Stimulated activated naive B cell treated with anti-CD40 and anti-IgM and Interleukin-4, amounts not matched to agents 10 μg/mL and 1 μg/mL and 100 μg/mL, for 72 hours (primary cell): ENCODE results near the gene FOXP1.

Experiments
- ATAC-seq, 2 donors: fragments of 150-1000 bp; cut with Tn5 transposase; replicated peaks; 2 replicates each; pipeline ENCODE4 v1.10.0; 2021; ENCODE audit warnings: moderate library complexity in 1 of 2
- DNase-seq: peaks from one replicate; pipeline ENCODE4 v3.0.0; 2021
- H3K27ac Mint-ChIP-seq: one replicate; pipeline ENCODE4 v1.8.0; 2022; ENCODE audit warnings: mild to moderate bottlenecking, mixed read lengths
- H3K27me3 Mint-ChIP-seq, 2 donors: one replicate each; pipeline ENCODE4 v1.8.0; 2022; ENCODE audit warnings: mixed read lengths in 2 of 2
- H3K36me3 Mint-ChIP-seq, 2 donors: one replicate each; pipeline ENCODE4 v1.8.0; 2022; ENCODE audit warnings: mixed read lengths in 2 of 2, mild to moderate bottlenecking in 1 of 2
- H3K4me1 Mint-ChIP-seq, 2 donors: one replicate each; pipeline ENCODE4 v1.8.0; 2022; ENCODE audit warnings: mixed read lengths in 2 of 2, mild to moderate bottlenecking in 1 of 2
- H3K4me3 Mint-ChIP-seq, 2 donors: one replicate each; pipeline ENCODE4 v1.8.0; 2022; ENCODE audit warnings: mild to moderate bottlenecking in 2 of 2, mixed read lengths in 2 of 2, moderate library complexity in 1 of 2
- H3K9me3 Mint-ChIP-seq, 2 donors: one replicate each; pipeline ENCODE4 v1.8.0; 2022; ENCODE audit warnings: mixed read lengths in 2 of 2, mild to moderate bottlenecking in 1 of 2

The FOXP1 gene

DNA sequence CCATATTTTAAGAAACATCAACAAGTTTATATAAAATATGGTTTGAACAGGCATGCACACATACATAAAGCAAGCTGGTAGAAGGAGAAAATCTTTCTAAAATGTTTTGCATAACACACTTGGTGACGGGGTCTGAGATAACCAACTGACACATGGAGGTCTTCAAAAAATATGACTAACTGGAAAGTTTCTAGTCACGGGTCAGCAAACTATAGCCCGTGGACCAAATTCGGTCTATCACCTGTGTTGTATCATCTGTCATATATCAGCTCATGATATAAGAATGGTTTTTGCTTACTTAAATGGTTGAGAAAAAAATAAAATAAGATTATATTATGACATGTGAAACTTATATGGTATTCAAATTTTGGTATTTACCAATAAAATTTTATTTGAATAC, 465.1 kb downstream of the FOXP1 start:
- Mint-ChIP-seq H3K4me3 (no peak overlapping the region), H3K27me3 (no peaks in the 10 kb centered on the region), H3K27ac (peak overlapping the region; percentile 72), H3K4me1 (peaks cover 65 to 97% of the 10 kb centered on the region in 2 donors), H3K36me3 (peaks cover 33 to 56% of the 10 kb centered on the region in 2 donors), H3K9me3 (no peaks in the 10 kb centered on the region)
- no peak for DNase-seq
- ATAC-seq, result peak; percentile 73 to 74

DNA sequence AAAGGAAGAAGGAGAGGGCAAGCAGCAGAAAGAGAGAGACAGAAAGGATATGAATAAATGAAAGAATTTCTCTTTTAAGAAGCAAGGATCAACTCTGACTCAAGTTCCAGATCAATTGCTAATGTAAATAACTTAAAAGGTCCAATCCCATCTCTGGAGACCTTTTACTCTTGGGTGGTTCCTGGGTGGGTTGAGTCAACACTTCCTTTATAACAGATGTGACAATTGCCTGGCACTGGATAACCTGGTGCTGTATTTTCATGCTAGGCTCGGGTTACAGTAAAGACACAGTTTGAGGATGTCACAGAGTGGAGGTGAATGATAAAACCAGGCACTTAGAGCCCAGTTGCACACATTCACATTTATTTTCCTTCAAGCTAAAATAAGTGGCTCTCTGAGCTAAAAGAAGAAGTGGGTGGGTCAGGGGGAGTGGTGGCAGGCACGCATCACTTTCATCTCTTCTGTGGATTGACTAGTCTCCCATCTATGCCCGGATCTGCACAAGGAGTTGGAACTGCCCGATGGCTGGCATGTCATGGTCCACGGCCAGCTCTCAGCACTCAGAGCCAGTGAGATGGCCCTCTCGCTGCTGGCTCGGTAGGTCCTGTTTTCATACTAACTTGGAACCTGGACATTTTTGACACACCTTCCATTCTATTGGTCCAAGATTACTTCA, 465.8 kb downstream of the FOXP1 start:
- Mint-ChIP-seq H3K4me3 (peak overlapping the region; percentile 56 to 68), H3K36me3 (peaks cover 34 to 56% of the 10 kb centered on the region in 2 donors), H3K4me1 (peaks cover 64 to 97% of the 10 kb centered on the region in 2 donors), H3K9me3 (no peaks in the 10 kb centered on the region), H3K27ac (peak overlapping the region; percentile 72), H3K27me3 (no peaks in the 10 kb centered on the region)
- DNase-seq (no peak), ATAC-seq (peak; percentile 79 to 83)

DNA sequence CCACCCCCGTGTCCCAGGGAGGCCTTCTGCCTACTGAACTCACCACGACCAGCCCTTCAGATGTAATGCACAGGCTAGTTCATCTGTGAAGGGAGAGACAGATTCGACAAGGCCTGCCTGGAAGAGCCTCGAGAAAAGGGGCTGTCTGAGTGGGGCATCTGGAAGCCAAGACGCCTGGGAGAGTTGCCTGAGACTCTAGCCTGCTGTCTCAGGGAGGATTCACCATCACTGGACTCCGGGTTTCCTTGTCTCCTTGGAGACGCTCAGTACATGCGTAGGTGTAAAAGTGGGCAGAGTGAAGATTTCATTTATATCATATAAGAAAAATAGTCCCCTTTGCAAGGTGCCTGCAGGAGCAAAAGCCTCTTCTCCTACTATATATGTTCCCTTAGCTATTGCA, 468.9 kb downstream of the FOXP1 start:
- H3K4me3 Mint-ChIP-seq, result no peak overlapping the region
- H3K4me1 Mint-ChIP-seq, result peaks cover 53 to 87% of the 10 kb centered on the region in 2 donors
- no peak for DNase-seq
- peak overlapping the region; percentile 15 for H3K27ac Mint-ChIP-seq
- H3K27me3 Mint-ChIP-seq, result no peaks in the 10 kb centered on the region
- H3K36me3 Mint-ChIP-seq, result peaks cover 47 to 60% of the 10 kb centered on the region in 2 donors
- H3K9me3 Mint-ChIP-seq, result no peaks in the 10 kb centered on the region
- ATAC-seq, result no peak

DNA sequence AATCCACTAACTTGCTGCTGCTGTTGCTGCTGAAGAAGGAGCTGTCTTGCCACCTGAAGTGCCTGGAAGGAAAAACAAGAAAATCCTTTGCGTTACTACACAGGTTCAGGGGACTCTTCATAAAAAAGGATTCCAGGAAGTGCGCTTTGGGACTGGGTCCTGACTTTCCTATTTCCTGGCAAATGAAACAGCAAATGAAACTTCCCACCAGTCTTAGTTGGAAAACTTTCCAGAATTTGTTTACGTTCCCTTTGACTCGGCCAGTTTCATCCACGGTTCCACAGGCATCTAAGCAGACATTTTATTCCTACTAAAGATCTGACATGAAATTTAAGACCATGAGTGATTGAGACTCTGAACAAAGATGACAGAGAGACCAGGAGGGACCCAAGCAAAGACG, 471.0 kb downstream of the FOXP1 start:
- no peak for ATAC-seq
- no peak for DNase-seq
- peak overlapping the region; percentile 87 for H3K27ac Mint-ChIP-seq
- H3K4me3 Mint-ChIP-seq, result no peak overlapping the region
- no peaks in the 10 kb centered on the region for H3K9me3 Mint-ChIP-seq
- peaks cover 44 to 85% of the 10 kb centered on the region in 2 donors for H3K4me1 Mint-ChIP-seq
- H3K36me3 Mint-ChIP-seq, result peaks cover 47 to 56% of the 10 kb centered on the region in 2 donors
- H3K27me3 Mint-ChIP-seq, result no peaks in the 10 kb centered on the region

DNA sequence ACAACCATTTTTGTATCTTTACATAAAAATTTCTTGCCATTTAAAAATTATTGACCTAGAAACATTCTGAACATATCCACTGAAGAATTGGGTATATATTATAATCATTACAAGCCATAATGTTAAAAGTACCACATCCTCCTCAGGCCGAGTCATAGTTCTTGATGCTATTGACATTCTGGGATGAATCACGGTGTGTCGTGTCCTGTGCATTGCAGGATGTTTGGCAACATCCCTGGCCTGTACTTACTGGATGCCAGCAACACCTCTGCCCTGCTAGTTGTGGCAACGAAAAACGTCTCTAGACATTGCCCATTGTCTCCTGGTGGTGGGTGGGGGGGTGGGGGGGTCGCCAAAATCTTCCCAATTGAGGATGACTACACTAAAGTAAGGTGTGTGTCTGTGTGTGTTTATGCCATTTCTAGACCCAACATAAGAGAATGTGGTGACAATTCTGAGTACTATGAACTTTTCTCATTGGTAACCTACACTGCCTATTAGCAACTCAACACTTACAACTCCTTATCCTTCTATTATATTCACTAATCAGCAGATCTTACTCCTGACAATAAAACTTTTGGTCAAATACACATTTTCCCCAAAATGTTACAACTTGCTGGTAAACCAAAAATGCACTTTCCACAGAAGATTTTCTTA, 471.6 kb downstream of the FOXP1 start:
- Mint-ChIP-seq H3K27ac (peak overlapping the region; percentile 87), H3K4me3 (no peak overlapping the region), H3K36me3 (peaks cover 41 to 51% of the 10 kb centered on the region in 2 donors), H3K4me1 (peaks cover 39 to 82% of the 10 kb centered on the region in 2 donors), H3K9me3 (no peaks in the 10 kb centered on the region), H3K27me3 (no peaks in the 10 kb centered on the region)
- ATAC-seq (no peak), DNase-seq (no peak)

DNA sequence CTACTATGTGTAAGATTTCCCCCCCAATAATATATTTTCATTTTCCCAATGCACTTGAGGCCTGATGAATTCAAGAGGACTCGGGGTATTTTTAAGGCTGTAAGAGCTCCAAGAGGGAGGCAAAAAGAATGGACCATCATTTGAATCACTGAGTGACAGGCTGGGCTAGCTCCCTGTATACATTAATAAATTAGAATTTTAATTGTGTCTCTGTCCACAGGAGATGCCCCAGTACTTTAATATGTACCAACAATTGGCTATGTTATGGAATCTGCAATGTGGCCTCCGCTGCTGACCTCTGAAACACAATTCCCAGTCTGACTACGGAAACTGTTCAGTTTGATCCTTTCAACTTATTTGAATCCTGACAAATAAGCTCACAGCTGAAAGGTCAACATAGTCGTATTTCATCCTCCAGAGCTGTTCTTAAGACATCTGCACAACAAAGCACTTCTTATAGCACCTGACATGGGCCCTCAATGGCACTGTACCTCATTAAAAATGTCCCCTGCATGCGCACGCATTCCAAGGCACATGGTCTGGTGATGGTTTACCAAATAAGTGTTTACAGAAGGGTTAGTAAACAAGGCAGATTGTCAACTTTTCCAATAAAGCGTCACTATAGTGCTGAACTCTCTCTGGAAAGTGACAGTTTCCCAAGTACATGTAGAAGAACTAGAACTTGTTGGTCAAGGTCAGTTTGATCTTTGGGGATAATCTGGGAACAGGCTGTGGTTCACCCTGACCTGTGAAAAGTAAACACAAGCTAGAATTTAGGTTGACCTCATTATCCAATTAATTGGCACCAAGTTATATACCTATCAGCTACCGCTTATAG, 472.9 kb downstream of the FOXP1 start:
- Mint-ChIP-seq H3K36me3 (peaks cover 46 to 57% of the 10 kb centered on the region in 2 donors), H3K9me3 (no peaks in the 10 kb centered on the region), H3K27me3 (no peaks in the 10 kb centered on the region), H3K27ac (peak overlapping the region; percentile 87), H3K4me1 (peaks cover 38 to 82% of the 10 kb centered on the region in 2 donors), H3K4me3 (no peak overlapping the region)
- ATAC-seq (no peak), DNase-seq (no peak)

DNA sequence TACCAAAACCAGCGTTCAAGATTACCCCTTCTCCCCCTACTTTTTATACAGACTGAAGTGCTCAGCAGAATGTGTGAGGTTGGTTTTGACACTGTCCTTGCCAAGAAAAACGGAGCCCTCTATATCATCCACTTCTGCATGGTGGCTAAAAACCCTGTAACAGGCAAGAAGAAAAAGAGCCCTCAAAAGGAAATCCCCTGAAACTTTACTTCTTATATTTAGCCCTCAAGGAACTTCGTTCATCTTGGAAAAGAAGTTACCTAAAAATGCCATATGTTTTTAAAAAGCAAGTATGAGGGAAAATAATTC, 473.6 kb downstream of the FOXP1 start:
- Mint-ChIP-seq H3K27me3 (no peaks in the 10 kb centered on the region), H3K4me3 (peak overlapping the region; percentile 50 to 66), H3K4me1 (peaks cover 43 to 82% of the 10 kb centered on the region in 2 donors), H3K27ac (peak overlapping the region; percentile 87), H3K36me3 (peaks cover 52 to 62% of the 10 kb centered on the region in 2 donors), H3K9me3 (no peaks in the 10 kb centered on the region)
- no peak for DNase-seq
- ATAC-seq, result no peak

DNA sequence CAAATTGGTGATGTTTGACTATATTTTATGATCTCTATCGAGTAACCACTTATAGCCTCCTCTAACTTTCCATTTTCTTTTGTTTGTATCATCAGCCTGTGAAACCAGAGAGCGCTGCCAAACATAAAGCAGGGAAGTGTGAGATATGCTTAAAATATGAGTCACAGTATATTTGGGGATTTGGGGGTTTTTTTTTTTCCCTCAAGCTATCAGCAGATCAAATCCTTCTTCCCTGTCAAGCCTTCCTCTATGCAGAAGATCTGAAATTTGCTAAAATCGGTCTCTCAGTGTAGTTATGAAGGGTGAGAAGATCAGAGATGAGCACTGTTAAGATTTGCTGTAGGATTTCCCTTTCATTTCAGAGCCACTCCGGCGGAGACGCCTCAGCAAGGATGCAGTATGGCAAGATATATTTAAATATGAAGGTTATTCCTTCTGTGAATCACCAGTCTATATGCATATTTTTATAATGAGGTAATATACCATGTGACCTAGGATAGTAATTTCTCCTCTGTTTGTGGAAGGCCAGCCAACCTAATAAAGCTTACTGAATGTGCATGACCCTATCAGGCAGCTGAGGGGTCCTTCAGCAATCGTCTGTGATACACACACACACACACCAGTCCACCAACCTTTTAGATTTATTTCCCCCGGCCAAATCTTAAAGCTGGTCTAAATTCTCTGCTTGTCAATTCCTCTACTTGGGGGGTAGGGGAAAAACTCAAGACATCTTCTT, 474.1 kb downstream of the FOXP1 start:
- H3K36me3 Mint-ChIP-seq, result peaks cover 51 to 62% of the 10 kb centered on the region in 2 donors
- no peaks in the 10 kb centered on the region for H3K9me3 Mint-ChIP-seq
- ATAC-seq (peak; percentile 62 to 68), DNase-seq (no peak)
- peaks cover 41 to 79% of the 10 kb centered on the region in 2 donors for H3K4me1 Mint-ChIP-seq
- peak overlapping the region; percentile 87 for H3K27ac Mint-ChIP-seq
- H3K4me3 Mint-ChIP-seq, result peak overlapping the region; percentile 55 to 66
- H3K27me3 Mint-ChIP-seq, result no peaks in the 10 kb centered on the region

DNA sequence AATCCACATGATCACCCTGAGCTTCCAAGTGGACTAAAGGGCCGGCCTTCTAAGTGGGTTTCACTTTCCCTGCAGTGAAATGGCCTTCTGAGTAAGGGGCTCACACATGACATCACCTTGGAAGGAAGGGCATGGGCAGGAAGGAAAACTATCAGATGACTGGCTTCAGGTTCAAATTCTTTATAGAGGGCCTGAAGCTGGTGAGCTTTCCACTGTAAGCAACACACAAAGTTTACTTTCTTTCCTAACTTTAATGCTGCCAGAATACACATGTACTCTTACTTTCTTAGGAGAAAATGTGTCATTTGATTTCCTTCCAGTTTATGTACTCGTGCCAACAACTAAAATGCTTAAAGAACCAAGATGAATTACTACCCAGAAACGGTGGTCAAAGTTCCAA, 475.6 kb downstream of the FOXP1 start:
- Mint-ChIP-seq H3K27me3 (no peaks in the 10 kb centered on the region), H3K4me1 (peaks cover 45 to 79% of the 10 kb centered on the region in 2 donors), H3K27ac (peak overlapping the region; percentile 25), H3K4me3 (no peak overlapping the region), H3K9me3 (no peaks in the 10 kb centered on the region), H3K36me3 (peaks cover 43 to 62% of the 10 kb centered on the region in 2 donors)
- DNase-seq, result no peak
- no peak for ATAC-seq

DNA sequence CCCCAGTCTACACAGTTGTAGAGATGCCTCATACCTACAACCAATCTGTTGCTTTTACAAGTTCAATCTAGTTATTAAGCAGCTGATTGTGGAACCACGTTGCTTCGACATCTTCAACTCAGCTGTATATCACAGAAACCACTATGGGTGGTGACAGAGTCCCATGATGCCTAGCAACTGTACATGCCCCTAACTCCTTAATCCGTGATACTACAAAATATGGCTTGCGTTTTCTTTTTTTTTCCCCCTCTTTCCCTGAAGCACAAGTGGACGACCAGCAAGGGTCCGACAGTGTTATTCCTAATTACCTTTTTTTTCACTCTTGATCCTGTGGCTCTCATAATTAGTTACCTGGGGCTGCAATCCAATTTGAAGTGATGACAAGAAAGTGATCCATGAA, 478.6 kb downstream of the FOXP1 start:
- Mint-ChIP-seq H3K4me3 (no peak overlapping the region), H3K4me1 (peaks cover 56 to 88% of the 10 kb centered on the region in 2 donors), H3K36me3 (peaks cover 46 to 64% of the 10 kb centered on the region in 2 donors)

DNA sequence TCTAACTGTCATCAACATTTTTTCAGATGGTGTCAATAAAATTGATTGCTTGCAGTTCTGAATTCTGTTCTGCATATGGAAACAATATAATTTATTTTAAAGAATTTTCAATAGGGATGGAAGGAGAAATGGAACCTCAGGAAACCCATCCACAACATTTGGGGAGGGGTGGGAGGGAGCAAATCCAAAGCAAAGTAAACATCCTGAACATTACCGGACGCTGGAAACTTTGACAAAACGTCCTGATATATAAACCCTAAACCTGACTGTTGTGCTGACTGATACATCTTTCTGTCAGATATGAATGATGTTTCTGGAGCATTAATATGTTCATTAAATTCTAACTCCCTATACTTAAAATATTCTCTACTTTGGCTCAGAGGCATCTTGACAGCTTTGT, 479.0 kb downstream of the FOXP1 start:
- Mint-ChIP-seq H3K27me3 (no peaks in the 10 kb centered on the region), H3K36me3 (peaks cover 46 to 64% of the 10 kb centered on the region in 2 donors), H3K4me1 (peaks cover 56 to 88% of the 10 kb centered on the region in 2 donors), H3K9me3 (no peaks in the 10 kb centered on the region), H3K4me3 (no peak overlapping the region), H3K27ac (peak overlapping the region; percentile 34)
- no peak for ATAC-seq
- DNase-seq, result no peak

More for the DNA sequence above, 478.6 kb downstream of the FOXP1 start:
- Mint-ChIP-seq H3K27ac (peak overlapping the region; percentile 34), H3K27me3 (no peaks in the 10 kb centered on the region), H3K9me3 (no peaks in the 10 kb centered on the region)
- no peak for ATAC-seq
- no peak for DNase-seq

DNA sequence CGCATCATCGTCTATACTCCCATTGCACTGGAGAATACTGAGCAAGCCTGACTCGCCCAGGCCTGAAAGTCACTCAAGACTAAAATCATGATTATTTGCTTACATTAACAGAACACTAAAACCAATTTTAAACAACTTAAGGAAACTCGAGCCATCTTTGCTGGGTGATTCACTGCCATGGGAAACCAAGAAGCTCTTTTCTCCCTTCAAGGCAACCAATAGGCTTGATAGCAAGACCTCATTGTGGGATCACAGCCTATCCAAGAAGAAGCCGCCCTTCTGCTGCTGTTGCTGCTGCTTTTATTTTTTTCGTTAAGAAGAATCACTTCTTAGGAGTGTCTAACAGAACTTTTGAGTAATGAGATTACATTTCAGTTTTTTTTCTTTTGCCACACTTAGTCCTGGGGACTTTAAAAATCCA, 479.4 kb downstream of the FOXP1 start:
- DNase-seq, result no peak
- Mint-ChIP-seq H3K4me1 (peaks cover 54 to 88% of the 10 kb centered on the region in 2 donors), H3K36me3 (peaks cover 46 to 65% of the 10 kb centered on the region in 2 donors), H3K4me3 (no peak overlapping the region), H3K9me3 (no peaks in the 10 kb centered on the region), H3K27me3 (no peaks in the 10 kb centered on the region), H3K27ac (no peak overlapping the region)
- ATAC-seq, result no peak

DNA sequence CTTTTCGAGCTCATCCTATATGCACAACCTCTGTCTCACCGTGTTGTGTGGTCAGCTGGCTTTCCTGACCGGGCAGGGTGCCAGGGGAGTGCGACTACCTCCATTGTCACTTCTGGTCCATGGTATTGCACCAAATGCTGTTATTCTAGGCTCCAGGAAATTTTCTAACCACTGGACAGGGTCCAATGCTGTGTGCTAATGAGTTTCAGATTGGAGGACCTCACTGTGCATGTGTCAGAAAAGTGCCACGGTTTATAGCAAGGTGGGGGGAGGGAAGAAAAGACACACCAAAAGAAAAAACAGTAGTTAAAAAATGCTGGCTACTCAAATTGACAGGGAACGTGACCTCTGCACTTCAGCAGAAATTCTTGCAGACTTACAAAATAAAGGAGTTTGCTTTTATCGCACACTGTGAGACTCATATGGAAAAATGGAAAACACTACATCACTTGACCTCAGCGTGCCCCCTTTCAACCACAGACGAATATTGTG, 480.1 kb downstream of the FOXP1 start:
- Mint-ChIP-seq H3K4me3 (peak overlapping the region; percentile 15 to 22), H3K4me1 (peaks cover 54 to 85% of the 10 kb centered on the region in 2 donors), H3K27me3 (no peaks in the 10 kb centered on the region), H3K9me3 (no peaks in the 10 kb centered on the region), H3K27ac (peak overlapping the region; percentile 49), H3K36me3 (peaks cover 44 to 64% of the 10 kb centered on the region in 2 donors)
- DNase-seq (no peak), ATAC-seq (no peak)
